HepG2 (cell line): ENCODE data around the gene PSMB2. TPM values are rescaled to one million over a fixed set of nuclear protein-coding genes. Genes with fewer than 3 reads are reported as not detected.

Experiments
- KDM5A ChIP-seq: fragments of 200-600 bp; sonication (generic); IDR thresholded peaks from 2 replicates; pipeline ENCODE4 v1.7.0; 2018; ENCODE audit warnings: antibody characterized with exemption, mild to moderate bottlenecking, low read length, borderline replicate concordance
- TGIF2 ChIP-seq: IDR thresholded peaks from 2 replicates; pipeline ENCODE4 v1.6.1; 2016; ENCODE audit warnings: control low read depth, missing compliant biosample characterization
- ZNF569 ChIP-seq: sonication (generic); formaldehyde crosslinking; IDR thresholded peaks from 2 replicates; pipeline ENCODE4 v1.5.0; 2020; ENCODE audit warnings: mild to moderate bottlenecking, missing genetic modification reagents, moderate library complexity, borderline replicate concordance
- polyA plus RNA-seq, 8 experiments: library from polyadenylated mRNA; depleted of rRNA in 3 of 8; stranded (reverse) in 7 of 8; unstranded in 1 of 8; fragments of >200 nt; fragmentation: Illumina TruSeq in 4 of 8; extraction: Trizol in 4 of 8; gene quantifications; 2 replicates each; pipeline versions ENCODE4 v1.2.1 to v1.2.3, GENCODE V29; 2011 to 2016; ENCODE audit warnings: low read depth in 4 of 8, missing spikeins in 1 of 8, mixed read lengths in 1 of 8; ENCODE audit not compliant: insufficient read depth in 1 of 8
- total RNA-seq, 5 experiments: library from RNA; depleted of rRNA; stranded (reverse); fragments of >200 nt; fragmentation: Illumina TruSeq; extraction: Trizol; gene quantifications; 2 replicates each; pipeline ENCODE4 v1.2.3, GENCODE V29; 2016; ENCODE audit warnings: low read depth in 1 of 5
- TF ChIP-seq, protein P1 (sequence below): IDR thresholded peaks from 2 replicates; pipeline ENCODE4 v1.6.1; 2016; ENCODE audit warnings: low read depth
- TF ChIP-seq, protein P2 (sequence below): sonication (generic); formaldehyde crosslinking; IDR thresholded peaks from 2 replicates; pipeline ENCODE4 v1.5.0; 2020; ENCODE audit warnings: mild to moderate bottlenecking, missing genetic modification reagents
- TF ChIP-seq, protein P3 (sequence below): IDR thresholded peaks from 2 replicates; pipeline ENCODE4 v1.6.1; 2016; ENCODE audit warnings: missing genetic modification reagents, missing compliant biosample characterization

The PSMB2 gene
- total and polyA plus RNA-seq, 2 of the 13 experiments (the other 11 are each of a cell fraction or from before 2014, with no cell fraction given): 60.6 to 62.2 TPM

DNA sequence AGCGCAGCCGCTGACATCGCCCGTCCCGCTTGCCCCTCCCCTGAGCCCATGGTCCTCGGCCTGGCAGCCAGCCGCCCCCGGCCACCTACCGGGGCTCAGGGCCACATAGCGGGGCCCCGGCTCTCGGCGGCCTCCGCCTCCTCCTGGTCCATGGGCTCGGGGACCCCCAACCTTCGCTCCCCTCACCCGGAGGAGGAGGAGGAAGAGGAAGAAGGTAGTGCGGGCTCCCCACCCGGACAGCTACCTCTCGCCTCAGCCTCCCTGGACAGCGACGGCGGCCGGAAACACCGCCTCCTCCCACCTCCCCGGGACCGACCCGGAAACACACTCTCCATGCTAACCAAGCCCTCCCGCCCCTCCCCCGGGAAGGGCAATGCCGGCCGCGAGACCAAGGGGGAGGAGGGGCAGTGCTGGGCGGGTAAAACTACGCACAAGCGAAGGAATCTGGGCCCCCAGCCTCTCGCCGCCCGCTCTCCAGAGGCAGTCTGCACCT is 84.2 kb downstream of the PSMB2 start, which contains the start of gene KIAA0319L (continued):
- TF ChIP-seq, protein P1, sequence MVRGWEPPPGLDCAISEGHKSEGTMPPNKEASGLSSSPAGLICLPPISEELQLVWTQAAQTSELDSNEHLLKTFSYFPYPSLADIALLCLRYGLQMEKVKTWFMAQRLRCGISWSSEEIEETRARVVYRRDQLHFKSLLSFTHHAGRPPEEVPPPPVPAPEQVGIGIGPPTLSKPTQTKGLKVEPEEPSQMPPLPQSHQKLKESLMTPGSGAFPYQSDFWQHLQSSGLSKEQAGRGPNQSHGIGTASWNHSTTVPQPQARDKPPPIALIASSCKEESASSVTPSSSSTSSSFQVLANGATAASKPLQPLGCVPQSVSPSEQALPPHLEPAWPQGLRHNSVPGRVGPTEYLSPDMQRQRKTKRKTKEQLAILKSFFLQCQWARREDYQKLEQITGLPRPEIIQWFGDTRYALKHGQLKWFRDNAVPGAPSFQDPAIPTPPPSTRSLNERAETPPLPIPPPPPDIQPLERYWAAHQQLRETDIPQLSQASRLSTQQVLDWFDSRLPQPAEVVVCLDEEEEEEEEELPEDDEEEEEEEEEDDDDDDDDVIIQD (CRISPR knock-in tag): no peak
- TF ChIP-seq, protein P2, sequence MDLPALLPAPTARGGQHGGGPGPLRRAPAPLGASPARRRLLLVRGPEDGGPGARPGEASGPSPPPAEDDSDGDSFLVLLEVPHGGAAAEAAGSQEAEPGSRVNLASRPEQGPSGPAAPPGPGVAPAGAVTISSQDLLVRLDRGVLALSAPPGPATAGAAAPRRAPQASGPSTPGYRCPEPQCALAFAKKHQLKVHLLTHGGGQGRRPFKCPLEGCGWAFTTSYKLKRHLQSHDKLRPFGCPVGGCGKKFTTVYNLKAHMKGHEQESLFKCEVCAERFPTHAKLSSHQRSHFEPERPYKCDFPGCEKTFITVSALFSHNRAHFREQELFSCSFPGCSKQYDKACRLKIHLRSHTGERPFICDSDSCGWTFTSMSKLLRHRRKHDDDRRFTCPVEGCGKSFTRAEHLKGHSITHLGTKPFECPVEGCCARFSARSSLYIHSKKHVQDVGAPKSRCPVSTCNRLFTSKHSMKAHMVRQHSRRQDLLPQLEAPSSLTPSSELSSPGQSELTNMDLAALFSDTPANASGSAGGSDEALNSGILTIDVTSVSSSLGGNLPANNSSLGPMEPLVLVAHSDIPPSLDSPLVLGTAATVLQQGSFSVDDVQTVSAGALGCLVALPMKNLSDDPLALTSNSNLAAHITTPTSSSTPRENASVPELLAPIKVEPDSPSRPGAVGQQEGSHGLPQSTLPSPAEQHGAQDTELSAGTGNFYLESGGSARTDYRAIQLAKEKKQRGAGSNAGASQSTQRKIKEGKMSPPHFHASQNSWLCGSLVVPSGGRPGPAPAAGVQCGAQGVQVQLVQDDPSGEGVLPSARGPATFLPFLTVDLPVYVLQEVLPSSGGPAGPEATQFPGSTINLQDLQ (CRISPR knock-in tag): peak; percentile 84
- TF ChIP-seq KDM5A: peak; percentile 75
- TF ChIP-seq, protein P3, sequence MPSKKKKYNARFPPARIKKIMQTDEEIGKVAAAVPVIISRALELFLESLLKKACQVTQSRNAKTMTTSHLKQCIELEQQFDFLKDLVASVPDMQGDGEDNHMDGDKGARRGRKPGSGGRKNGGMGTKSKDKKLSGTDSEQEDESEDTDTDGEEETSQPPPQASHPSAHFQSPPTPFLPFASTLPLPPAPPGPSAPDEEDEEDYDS: peak; percentile 57; the same call in 1 of the 2 replicates
- 0 out of 2 replicates have a peak, but pooled peaks have one; percentile 30 for TF ChIP-seq ZNF569 (CRISPR knock-in tag)
- TF ChIP-seq TGIF2 (CRISPR knock-in tag): peak; percentile 10; the same call in 1 of the 2 replicates
